PFSK-1 (cell line): ENCODE results near the gene KLHL40.

Experiments
- POLR2AphosphoS5 ChIP-seq: IDR thresholded peaks from 2 replicates; pipeline ENCODE4 v1.6.1; 2012; ENCODE audit warnings: low read depth, mild to moderate bottlenecking, control low read depth, low read length, moderate library complexity
- SIN3A ChIP-seq: IDR thresholded peaks from 2 replicates; pipeline ENCODE4 v1.6.1; 2012; ENCODE audit warnings: mild to moderate bottlenecking, low read length, moderate library complexity, borderline replicate concordance; ENCODE audit not compliant: insufficient read depth

DNA sequence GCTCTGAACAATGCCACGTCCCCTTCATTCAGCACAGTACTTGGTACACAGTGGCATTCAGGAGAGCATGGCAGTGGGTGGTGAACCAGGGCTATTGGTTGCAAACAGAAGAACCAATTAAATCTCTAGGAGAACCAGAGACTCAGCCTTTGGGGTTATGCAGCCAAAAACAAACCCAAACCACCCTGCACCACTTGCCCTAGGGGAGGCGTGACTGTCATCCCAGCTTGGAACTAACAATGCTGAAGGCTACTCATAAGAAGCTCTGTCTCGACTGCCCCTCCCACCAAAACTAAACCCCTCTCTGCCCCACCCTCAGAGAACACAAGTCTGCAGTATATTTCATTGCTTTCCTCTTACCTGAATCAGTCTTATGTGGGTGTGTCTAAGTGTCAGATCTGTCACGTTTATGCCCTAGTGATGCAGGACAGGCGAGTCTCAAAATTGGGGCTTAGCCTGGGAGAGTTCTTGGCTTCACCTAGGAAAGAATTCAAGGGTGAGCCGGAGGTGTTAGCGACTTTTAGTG lies 15.2 kb upstream of the KLHL40 start:
- TF ChIP-seq SIN3A (no peak), POLR2AphosphoS5 (no peak)
